ENCODE measurements around the gene DGKQ.
"Not testable (repeated sequence)": the region's sequence is repeated elsewhere in the genome, so short reads cannot be mapped to it uniquely, and the experiment has no call there.

DGKQ gene

DNA sequence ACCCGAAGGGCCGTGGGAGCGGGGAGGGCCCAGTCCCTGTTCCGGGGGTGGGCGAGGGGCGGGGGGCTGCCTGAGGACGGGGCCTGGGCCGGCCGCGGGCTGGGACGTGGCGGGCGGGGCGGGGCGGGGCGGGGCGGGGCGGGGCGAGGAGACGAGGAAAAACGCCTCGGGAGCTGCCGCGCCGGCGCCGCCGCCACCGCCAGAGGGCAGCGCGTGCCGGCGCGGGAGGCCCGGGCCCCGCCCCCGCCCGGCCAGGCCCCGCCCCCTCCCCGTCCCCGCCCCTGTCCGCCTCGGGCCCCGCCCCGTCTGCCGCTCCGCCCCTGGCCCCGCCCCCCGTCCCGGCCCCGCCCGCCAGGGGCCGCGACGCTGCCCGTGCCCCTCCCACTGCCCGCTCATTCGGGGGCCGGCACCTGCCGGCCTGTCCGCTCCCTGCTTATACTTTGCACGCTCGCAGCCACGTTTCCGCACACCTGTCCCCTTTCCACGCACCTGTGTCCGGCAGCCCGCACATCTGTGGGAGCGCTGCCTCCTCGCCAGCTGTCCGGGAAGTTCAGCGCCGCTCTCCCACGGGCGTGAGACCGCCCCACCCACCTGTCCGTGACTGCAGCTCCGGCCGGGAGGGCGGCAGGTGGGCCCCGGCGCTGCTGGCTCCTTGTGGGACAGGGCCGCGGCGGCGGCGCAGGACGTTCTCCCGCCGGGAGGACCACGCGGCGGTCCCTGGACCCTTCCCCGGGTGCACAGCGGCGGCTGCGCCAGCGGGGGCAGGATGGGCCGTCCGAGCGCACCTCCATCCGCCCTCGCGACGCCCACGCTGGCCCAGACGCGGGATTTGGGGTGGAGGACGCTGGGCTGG, 36.4 kb upstream of the DGKQ start:
- DNase-seq, result peak; percentile 46 to 68

DNA sequence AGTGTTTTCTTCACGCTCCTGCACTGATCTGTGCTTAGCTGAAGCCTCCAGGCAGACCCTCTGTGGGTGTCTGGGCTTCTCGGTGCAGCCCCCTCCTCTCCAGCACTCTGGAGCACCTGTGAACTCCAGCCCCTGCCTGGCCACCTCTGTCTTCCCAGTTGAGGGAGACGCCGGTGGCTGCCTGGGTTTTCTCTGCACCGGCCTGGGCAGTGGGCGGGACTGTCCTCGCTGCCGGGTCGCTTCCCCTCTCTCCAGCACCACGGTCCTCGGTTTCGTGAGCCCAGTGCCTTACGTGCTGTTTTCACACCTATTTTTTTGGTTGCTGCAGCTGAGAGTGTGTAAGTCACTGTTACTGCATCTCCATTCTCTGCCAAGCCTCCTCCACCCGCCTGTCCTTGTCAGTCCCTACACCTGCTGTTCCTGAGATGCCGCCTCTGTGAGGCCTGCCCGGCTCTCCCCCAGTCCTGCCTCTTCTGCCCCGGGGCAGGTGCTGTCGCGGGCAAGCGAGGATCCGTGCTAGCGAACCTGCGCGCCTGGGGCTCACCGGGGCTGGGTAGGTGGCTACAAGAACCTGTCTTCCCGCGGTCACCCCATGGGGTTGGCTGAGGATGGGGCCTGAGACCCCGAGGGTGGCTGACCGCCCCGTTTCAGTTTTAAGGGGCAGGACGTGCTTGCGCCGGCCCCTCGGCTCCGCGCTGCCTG, 35.6 kb upstream of the DGKQ start:
- DNase-seq, result no peak

DNA sequence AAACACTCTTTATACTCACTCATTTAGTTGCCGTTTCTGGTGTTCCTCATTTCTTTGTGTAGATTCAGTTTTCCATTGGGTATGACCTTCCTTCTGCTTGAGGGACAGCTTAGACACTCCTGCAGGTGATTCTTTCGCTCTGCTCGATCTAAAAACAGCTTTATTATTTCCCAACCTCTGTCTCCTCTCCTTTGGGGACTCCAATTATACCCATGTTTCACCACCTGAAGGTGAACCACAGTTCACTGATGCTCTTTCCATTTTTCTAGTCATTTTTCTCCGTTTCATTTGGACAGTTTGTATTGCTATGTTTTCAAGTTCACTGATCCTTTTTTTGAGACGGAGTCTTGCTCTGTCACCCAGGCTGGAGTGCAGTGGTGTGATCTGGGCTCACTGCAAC, 33.5 kb upstream of the DGKQ start:
- DNase-seq, result no peak

DNA sequence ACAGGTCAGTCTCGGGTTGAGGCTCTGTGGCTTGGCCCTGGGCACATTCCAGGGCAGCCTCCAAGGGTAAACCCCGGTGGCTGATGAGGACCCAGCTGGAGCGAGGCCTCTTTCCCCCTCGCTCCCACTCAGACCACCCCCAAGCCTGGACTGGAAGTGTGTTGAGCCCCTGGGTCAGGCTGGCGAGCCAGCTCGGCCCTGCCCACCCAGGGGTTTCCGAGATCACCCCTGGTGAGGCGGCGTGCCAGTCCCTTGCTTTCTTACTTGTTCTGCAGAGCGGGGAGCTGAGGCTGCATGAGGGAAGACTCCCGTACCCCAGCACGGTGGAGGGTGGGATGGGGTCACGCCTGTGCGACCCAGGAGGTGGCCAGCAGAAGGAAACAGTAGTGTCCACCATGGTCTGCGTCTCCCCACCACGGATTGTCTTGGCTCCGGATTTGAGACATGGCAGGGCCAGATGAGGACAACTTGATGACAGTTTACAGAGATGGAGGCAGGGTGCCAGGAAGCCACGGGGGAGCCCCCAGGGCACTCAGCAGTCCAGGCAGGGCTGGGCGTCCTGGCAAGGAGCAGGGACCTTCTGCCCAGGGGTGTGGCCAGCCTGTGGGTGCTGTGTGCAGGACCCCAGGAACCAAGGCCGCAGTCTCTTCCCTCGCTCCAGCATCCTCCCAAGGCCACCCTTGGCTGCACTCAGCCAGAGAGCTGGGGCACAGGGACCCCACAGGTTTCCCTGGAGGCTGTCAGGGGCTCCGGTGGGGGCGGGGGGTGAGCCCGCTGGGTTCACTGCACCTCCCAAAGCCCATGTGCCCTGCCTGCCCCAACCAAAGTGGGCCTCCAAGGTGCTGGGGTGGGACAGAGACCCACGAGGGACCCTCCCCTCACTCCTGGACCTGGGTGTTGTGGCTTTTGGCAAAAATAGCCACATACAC, 31.5 kb upstream of the DGKQ start:
- DNase-seq, result no peak

DNA sequence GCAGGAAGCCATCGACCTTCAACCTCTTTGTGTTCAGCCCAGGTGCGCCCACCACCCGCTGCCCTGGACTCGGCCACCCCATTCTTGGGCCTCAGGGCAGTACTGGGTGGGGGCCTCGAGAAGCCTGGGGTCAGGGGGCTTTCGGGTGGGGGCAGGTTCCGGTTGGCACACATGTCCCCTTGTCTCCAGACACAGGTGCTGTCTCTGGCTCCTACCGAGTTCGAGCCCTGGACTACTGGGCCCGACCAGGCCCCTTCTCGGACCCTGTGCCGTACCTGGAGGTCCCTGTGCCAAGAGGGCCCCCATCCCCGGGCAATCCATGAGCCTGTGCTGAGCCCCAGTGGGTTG, 30.7 kb upstream of the DGKQ start:
- DNase-seq, result no peak

DNA sequence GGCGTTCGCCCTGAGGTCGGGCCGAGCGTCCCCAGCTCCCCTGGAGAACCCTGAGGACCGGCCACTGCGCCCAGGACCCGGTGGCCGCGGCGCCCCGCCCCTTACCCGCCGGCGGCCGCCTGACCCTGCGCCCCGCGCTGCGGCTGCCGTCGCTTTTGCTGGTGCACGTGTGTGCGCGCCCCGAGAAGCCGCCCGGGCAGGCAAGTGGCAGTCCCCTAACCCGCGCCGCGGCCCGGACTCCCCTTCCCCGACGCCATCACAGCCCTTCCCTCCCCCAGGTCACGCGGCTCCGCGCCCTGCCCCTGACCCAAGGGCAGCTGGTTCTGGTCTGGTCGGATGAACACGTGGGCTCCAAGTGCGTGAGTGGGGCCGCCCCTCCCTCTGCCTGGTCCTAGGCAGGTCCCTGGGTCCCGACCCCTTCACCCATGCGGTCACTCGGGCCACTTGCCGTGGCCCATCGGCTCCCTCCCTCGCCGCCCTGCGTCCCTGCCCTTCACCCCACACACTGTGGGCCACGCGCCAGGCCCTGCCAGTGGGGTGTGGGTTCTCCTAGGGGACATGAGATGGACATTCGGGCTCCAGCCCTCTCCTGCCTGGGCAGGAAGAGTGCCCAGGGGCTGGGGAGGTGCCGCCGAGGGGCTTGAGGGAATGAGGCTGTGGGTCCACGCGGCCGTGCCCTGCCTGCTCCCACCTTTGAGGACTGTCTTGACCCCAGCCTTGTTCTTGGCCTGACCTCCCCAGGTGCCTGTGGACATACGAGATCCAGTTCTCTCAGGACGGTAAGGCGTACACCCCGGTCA, 30.1 kb upstream of the DGKQ start:
- no peak for DNase-seq

DNA sequence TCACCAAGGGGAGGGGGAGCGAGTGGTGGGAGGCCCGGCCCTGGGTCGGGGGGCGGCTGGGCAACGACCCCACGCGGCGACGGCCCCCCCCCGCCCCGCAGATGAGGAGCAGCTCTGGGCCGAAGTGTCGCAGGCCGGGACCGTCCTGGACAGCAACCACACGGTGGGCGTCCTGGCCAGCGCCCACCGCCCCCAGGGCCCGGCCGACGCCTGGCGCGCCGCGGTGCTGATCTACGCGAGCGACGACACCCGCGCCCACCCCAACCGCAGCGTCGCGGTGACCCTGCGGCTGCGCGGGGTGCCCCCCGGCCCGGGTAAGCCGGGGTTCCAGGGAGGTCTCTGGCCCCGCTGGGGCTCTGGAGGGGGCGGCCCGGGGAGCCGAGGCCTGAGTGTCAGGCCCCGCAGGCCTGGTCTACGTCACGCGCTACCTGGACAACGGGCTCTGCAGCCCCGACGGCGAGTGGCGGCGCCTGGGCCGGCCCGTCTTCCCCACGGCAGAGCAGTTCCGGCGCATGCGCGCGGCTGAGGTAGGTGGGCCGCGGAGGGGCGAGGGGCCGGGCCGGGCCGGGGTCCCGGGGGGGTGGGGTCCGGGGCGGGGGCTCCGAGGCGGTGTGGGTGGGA, 29.4 kb upstream of the DGKQ start:
- DNase-seq, result no peak

DNA sequence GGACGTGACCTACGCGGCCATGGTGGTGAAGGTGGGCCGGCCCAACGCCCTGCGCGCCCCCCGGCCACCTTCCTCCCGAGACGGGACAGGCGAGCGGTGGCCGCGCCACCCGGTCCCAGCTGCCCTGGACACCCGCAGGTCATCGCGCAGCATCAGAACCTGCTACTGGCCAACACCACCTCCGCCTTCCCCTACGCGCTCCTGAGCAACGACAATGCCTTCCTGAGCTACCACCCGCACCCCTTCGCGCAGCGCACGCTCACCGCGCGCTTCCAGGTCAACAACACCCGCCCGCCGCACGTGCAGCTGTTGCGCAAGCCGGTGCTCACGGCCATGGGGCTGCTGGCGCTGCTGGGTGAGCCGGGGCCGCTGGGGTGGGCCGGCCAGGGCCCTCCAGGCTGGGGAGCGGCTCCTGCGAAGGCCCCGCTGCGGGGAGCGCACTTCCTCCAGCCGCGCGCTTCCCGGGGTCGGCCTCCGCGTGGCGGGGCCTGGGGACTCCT, 28.8 kb upstream of the DGKQ start:
- no peak for DNase-seq

DNA sequence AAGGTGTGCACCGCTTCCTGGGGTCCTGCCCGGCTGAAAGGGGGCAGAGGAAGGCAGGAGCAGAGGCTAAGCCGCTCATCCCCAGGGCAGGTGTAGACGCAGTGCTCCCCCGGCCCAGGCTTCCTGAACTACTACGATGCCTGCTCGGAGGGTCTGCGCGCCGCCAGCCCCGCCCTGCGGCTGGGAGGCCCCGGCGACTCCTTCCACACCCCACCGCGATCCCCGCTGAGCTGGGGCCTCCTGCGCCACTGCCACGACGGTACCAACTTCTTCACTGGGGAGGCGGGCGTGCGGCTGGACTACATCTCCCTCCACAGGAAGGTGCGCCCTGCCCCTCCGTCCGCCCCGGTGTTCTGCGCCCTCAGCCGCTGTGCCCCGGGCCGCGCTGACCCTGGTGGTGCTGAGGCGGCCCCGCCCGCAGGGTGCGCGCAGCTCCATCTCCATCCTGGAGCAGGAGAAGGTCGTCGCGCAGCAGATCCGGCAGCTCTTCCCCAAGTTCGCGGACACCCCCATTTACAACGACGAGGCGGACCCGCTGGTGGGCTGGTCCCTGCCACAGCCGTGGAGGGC, 28.3 kb upstream of the DGKQ start:
- no peak for DNase-seq

DNA sequence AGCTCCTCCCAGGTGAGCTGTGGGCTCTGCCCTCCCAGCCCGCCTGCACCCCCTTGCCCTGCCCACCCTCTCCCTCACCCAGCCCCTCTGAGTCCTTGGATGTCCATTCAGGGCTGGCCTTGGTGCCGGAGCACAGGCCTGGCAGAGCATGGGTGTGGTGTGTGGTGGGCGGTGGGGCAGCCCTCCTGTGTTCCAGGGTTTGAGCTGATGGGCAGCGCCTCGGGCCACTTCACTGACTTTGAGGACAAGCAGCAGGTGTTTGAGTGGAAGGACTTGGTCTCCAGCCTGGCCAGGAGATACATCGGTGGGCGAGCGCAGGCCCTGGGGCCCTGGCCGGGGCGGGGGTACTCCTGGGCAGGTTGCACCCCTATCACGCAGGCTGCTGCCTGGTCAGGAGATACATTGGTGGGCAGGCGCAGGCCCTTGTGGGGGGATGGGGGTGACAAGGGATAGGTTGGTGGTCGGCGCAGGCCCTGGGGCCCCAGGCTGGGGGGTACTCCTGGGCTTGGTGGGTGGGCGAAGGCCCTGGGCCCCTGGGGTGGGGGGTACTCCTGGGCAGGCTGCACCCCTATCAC, 27.4 kb upstream of the DGKQ start:
- no peak for DNase-seq

DNA sequence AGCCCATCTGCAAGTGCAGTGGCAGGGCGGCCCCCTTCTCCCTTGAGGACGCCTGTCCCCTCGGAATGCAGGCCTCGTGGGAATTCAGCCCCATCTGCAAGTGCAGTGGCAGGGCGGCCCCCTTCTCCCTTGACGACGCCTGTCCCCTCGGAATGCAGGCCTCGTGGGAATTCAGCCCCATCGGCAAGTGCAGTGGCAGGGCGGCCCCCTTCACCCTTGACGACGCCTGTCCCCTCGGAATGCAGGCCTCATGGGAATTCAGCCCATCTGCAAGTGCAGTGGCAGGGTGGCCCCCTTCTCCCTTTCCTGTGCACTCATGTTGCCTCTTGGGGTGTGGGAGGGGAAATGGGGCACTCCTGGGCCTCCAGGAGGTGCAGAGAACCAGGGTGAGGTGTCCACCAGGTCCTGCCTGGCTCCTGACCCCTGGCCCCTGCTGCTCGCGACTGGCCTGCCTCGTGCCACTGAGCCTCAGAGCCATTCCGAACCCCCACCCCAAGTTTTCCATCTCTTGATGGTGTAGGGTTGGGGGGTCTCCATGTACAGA, 26.6 kb upstream of the DGKQ start:
- DNase-seq, result no peak

DNA sequence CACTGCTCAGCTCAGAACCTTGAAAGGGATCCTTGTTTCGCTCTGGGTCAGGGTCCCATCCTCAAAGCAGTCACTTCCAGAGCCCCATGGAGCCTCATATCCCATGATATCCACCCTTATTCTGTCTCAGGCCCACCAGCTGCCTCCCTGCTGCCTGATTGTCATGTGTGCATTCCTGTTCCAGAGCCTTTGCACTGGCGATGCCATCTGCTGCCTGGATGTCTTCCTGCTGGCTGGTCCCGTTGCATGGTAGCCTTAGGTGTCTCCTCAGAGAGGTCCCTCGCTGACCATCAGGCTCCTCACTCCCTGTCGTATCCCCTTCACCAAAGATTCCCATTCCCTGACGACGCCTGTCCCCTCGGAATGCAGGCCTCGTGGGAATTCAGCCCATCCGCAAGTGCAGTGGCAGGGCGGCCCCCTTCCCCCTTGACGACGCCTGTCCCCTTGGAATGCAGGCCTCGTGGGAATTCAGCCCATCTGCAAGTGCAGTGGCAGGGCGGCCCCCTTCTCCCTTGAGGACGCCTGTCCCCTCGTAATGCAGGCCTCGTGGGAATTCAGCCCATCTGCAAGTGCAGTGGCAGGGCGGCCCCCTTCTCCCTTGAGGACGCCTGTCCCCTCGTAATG, 26.0 kb upstream of the DGKQ start:
- DNase-seq, result not testable (repeated sequence)

DNA sequence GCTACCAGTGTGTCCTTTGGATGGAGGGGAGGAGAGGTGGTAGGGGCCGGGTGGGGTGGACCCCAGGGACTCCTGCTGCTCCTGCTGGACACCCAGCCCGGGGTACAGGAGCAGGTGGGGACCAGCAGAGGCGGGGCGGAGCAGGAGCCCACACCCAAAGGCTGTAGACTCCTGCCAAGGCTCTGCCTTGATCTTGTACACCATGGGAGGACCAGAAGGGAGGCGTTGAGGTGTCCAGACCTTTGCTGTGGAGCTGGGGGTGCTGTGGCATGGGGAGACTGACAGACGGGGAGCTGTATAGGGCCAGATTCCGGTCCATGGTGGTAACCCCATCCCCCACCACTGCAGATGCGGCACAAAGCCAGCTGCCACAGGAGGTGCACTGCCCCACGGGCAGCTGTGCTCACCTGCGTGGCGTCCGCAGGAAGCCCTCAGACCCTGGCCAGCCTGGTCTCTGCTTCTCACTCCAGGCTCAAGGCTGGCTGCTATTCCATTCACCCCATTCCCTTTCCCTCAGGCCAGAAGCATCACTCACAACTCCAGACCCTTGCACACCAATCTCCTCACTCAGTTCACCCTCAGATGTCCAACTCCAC, 24.8 kb upstream of the DGKQ start:
- DNase-seq, result no peak

DNA sequence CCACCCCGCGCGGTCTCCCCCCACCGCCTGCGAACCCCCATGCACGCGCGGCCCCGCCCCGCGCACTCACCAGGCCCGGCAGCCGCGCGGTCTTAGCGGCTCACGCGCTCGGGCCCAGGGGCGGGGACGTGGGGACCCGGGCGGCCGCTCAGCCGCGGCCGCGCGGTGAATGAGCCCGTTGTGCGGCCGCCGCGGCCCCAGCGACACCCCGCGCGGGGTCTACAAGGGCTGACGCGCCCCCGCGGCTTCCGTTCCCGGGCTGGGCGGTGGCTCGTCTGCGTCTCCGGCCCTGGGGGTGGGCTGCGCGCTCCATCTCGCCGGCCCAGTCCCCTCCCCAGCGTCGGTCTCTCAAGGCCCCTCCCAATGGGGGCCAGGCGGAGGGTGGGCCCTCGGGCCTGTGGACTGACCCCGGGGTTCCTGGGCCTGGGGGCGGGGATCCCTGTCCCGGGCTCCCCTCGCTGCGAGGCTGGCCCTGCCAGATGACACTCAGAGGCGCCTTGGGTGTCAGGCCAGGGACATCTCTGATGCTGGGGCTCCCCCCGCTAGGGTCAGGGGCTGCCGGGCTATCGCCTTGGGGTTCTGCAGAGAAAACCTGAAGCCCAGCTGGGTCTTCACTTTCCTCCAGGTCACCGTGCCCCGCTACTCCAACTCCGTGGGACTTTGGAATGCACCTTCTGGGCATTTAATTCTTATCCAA, 24.2 kb upstream of the DGKQ start:
- DNase-seq, result no peak

DNA sequence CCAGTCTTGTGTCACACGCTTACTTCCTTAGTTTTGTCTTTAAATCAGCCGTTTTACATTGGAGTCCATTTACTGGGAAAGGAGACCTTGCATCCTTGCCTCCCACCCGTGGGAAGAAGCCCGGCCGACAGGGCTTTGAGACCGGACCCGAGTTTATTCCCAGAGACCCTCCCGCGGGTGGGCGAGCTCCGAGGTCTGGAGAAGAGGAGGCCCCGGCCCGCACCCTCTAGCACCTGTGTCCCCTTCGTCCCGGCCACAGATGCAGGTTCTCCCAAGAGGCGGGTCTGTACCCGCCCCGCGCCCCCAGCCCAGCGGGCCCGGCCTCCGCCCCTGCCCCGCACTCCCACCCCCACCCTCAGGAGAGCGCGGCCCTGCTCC, 23.6 kb upstream of the DGKQ start:
- no peak for DNase-seq

DNA sequence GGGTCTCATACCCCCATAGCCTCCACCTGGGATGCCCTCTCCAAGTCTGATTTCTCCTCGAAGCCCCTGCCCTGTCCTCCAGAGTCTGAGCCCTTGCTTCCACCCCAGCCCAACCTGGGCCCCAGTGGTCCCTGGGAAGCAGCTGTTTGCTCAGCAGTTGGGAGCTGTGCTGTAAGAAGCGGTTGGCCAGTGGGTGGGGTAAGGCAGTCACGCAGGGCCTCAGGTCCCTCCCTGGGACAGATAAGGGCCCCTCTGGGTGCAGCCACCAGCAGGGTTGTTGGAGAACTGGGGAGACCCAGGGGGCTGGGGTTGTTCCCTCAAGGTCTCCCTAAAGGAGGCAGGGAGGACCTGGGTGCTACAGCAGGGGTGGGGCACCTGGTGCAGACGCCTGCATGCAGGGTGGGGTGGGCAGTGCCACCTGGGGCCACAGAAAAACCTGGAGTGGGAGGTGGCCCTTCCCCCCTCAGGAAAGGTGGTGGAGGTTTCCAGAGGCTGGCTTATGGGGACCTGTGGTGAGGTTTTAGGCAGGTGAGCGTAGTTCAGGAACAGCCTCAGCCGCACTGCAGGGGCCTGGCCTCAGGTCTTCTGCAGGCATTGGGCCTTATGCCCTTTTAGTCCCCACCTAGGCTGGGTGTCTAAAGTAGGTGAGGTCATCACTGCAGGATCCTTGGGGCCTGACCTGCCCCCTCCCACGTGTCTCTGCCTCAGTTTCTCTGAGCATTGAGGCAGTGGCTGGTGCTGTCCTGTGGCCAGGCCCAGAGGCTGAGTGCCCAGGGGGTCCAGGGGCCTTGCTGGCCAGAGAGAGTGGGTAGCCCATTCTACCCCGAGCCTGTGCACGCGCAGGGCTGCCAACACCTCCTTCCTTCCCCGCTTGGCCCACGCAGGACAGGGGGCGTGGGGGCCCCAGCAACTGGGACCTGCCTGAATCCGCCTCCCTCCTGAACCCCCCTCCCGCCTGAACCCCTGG, 22.9 kb upstream of the DGKQ start:
- no peak for DNase-seq

DNA sequence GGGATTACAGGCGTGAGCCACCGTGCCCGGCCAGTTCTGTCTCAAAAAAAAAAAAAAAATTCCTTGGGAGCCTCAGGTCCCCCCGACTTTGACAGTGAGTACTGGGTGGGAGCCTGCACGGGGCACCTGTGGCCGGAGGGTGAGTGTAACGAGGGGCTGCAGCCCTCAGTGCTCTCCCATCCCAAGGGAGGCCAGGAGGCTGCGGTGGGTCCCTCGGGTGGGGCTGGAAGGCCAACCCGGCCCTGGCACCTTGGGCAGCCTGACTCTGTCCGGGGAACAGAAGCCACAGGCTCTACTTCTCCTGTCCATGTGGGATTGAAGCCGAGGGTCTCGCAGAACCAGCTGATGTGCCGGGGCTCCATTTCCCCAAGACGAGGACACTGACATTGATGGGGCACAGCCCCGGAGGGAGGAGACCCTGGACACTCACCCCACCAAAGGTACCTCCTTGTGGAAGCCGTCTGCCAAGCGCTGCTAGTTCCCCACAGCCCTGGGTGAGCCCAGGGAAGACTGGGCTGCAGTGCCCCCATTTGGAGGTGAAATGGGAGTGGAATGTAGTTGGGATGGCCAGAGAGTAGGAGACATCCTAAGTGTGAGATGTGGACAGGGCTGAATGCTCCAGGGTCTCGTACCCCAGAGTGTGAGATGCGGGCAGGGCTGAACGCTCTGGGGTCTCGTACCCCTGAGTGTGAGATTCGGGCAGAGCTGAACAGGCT, 22.1 kb upstream of the DGKQ start:
- DNase-seq, result no peak
